H1 (cell line): ENCODE data around the gene ITPK1. TPM values are rescaled to one million over a fixed set of nuclear protein-coding genes. Genes with fewer than 3 reads are reported as not detected.

Source experiments
- CTCF ChIA-PET: fragments of 300-600 bp; sonication (Branson Sonifier 250); formaldehyde crosslinking; loops from one replicate; lab custom pipeline; 2021; ENCODE audit not compliant: partially characterized antibody; lab: Charles Lee
- POLR2A ChIA-PET: fragments of 300-600 bp; sonication (Branson Sonifier 250); formaldehyde crosslinking; loops from one replicate; lab custom pipeline; 2021; ENCODE audit warnings: inconsistent platforms; ENCODE audit not compliant: partially characterized antibody; lab: Charles Lee
- DNase-seq, 2 experiments: peaks; one replicate each; pipeline versions ENCODE4 v3.0.0 to v3.0.0-alpha.2; 2010 to 2022; ENCODE audit warnings: low spot score in 2 of 2, low read depth in 1 of 2, mixed read lengths in 1 of 2
- FAIRE-seq: peaks from 2 replicates; lab custom pipeline; 2011; peaks lifted over from hg19 to GRCh38; lab: Jason Lieb, UNC
- H2AFZ ChIP-seq: 2 replicates; pipeline ENCODE4 v1.8.1; 2012; ENCODE audit warnings: low read length, inconsistent platforms
- H2AK5ac ChIP-seq: 2 replicates; pipeline ENCODE4 v1.6.1; 2013; ENCODE audit warnings: low read depth, low read length
- H2BK120ac ChIP-seq: replicated peaks from 2 replicates; pipeline ENCODE3; 2013; ENCODE audit warnings: low read depth, low read length, inconsistent platforms
- H2BK12ac ChIP-seq: 2 replicates; pipeline ENCODE4 v1.6.1; 2013; ENCODE audit warnings: low read depth, low read length
- H2BK15ac ChIP-seq: 2 replicates; pipeline ENCODE4 v1.6.1; 2013; ENCODE audit warnings: low read length
- H2BK20ac ChIP-seq: 2 replicates; pipeline ENCODE4 v1.6.1; 2013; ENCODE audit warnings: low read length
- H2BK5ac ChIP-seq: 2 replicates; pipeline ENCODE4 v1.6.1; 2013; ENCODE audit warnings: low read depth, low read length
- H3K14ac ChIP-seq: 2 replicates; pipeline ENCODE4 v1.6.1; 2013; ENCODE audit warnings: inconsistent platforms; ENCODE audit not compliant: insufficient read length
- H3K18ac ChIP-seq: 2 replicates; pipeline ENCODE4 v1.6.1; 2013; ENCODE audit warnings: low read length; ENCODE audit errors: extremely low read depth
- H3K23ac ChIP-seq: 2 replicates; pipeline ENCODE4 v1.6.1; 2013; ENCODE audit warnings: inconsistent platforms; ENCODE audit not compliant: insufficient read length
- H3K23me2 ChIP-seq: 2 replicates; pipeline ENCODE4 v1.6.1; 2013; ENCODE audit warnings: low read depth, low read length
- H3K27ac ChIP-seq: 2 replicates; pipeline ENCODE4 v1.6.1; 2011; ENCODE audit warnings: low read depth, low read length, inconsistent platforms
- H3K27me3 ChIP-seq, 4 experiments: replicated peaks in 1 of 4; 1 replicate in 1 of 4; 2 replicates in 3 of 4; pipeline versions ENCODE4 v1.6.1 to v1.8.1; 2011 to 2013; ENCODE audit warnings: low read length in 3 of 4, mild to moderate bottlenecking in 3 of 4, inconsistent platforms in 2 of 4, mixed read lengths in 2 of 4, moderate library complexity in 1 of 4; ENCODE audit not compliant: control insufficient read depth in 3 of 4, insufficient read depth in 3 of 4; ENCODE audit errors: extremely low read depth in 1 of 4
- H3K36me3 ChIP-seq, 4 experiments: 2 replicates each; pipeline versions ENCODE4 v1.6.1 to v1.8.1; 2011 to 2013; ENCODE audit warnings: mild to moderate bottlenecking in 4 of 4, low read length in 3 of 4, moderate library complexity in 2 of 4, control low read depth in 1 of 4, inconsistent platforms in 1 of 4; ENCODE audit not compliant: insufficient read depth in 4 of 4, control insufficient read depth in 2 of 4
- H3K4ac ChIP-seq: replicated peaks from 2 replicates; pipeline ENCODE3; 2013; ENCODE audit warnings: low read length, low read depth, mixed read lengths, inconsistent platforms; ENCODE audit not compliant: insufficient read length
- H3K4me1 ChIP-seq, 4 experiments: replicated peaks in 1 of 4; 1 replicate in 1 of 4; 2 replicates in 3 of 4; pipeline versions ENCODE4 v1.6.1 to v1.8.1; 2011 to 2013; ENCODE audit warnings: low read length in 3 of 4, inconsistent platforms in 2 of 4, mixed read lengths in 1 of 4; ENCODE audit not compliant: insufficient read depth in 4 of 4, control insufficient read depth in 3 of 4
- H3K4me2 ChIP-seq, 2 experiments: 2 replicates each; pipeline versions ENCODE4 v1.6.1 to v1.8.1; 2011 to 2013; ENCODE audit warnings: low read depth in 2 of 2, low read length in 2 of 2, control low read depth in 1 of 2, inconsistent platforms in 1 of 2, mild to moderate bottlenecking in 1 of 2; ENCODE audit not compliant: insufficient read depth in 1 of 2
- H3K4me3 ChIP-seq, 4 experiments: fragments of 200-600, 300-600 bp in 1 of 4; sonication (generic), shearing (Covaris generic), sonication (Bioruptor Twin) in 1 of 4; 2 replicates each; pipeline versions ENCODE4 v1.5.1 to v1.8.1; 2011 to 2016; ENCODE audit warnings: low read length in 4 of 4, low read depth in 3 of 4, control low read depth in 2 of 4, inconsistent platforms in 2 of 4, mild to moderate bottlenecking in 2 of 4, mixed read lengths in 1 of 4, moderate library complexity in 1 of 4; ENCODE audit not compliant: insufficient read depth in 2 of 4; ENCODE audit errors: extremely low read depth in 1 of 4
- H3K56ac ChIP-seq: replicated peaks from 2 replicates; pipeline ENCODE3; 2013; ENCODE audit warnings: low read depth, mild to moderate bottlenecking, mixed read lengths, low read length, inconsistent platforms; ENCODE audit not compliant: insufficient read length
- H3K79me1 ChIP-seq: 2 replicates; pipeline ENCODE4 v1.6.1; 2013; ENCODE audit warnings: low read depth, low read length, control low read depth
- H3K79me2 ChIP-seq, 2 experiments: 2 replicates each; pipeline versions ENCODE4 v1.6.1 to v1.8.1; 2012 to 2013; ENCODE audit warnings: low read length in 2 of 2, mild to moderate bottlenecking in 2 of 2, inconsistent platforms in 1 of 2; ENCODE audit not compliant: insufficient read depth in 2 of 2, control insufficient read depth in 1 of 2
- H3K9ac ChIP-seq, 4 experiments: replicated peaks in 1 of 4; 1 replicate in 1 of 4; 2 replicates in 3 of 4; pipeline versions ENCODE4 v1.6.1 to v1.8.1; 2011 to 2013; ENCODE audit warnings: low read depth in 3 of 4, low read length in 3 of 4, control low read depth in 2 of 4, mild to moderate bottlenecking in 2 of 4, moderate library complexity in 2 of 4, inconsistent platforms in 1 of 4; ENCODE audit errors: extremely low read depth in 1 of 4
- H3K9me3 ChIP-seq, 2 experiments: 2 replicates each; pipeline versions ENCODE4 v1.6.1 to v1.8.1; 2012 to 2013; ENCODE audit warnings: mild to moderate bottlenecking in 2 of 2, moderate library complexity in 2 of 2, control low read depth in 1 of 2, inconsistent platforms in 1 of 2, low read depth in 1 of 2, low read length in 1 of 2, mixed read lengths in 1 of 2; ENCODE audit not compliant: insufficient read depth in 2 of 2
- H4K20me1 ChIP-seq, 2 experiments: replicated peaks in 1 of 2; 2 replicates each; pipeline versions ENCODE3 to v1.8.1; 2011 to 2013; ENCODE audit warnings: inconsistent platforms in 2 of 2, low read length in 2 of 2, mild to moderate bottlenecking in 1 of 2; ENCODE audit not compliant: insufficient read depth in 2 of 2, control insufficient read depth in 1 of 2
- H4K5ac ChIP-seq: 2 replicates; pipeline ENCODE4 v1.6.1; 2013; ENCODE audit warnings: low read length, low read depth, mixed read lengths, inconsistent platforms; ENCODE audit not compliant: insufficient read length
- H4K8ac ChIP-seq: 2 replicates; pipeline ENCODE4 v1.8.0; 2013; ENCODE audit warnings: mild to moderate bottlenecking, moderate library complexity, low read length, inconsistent platforms; ENCODE audit not compliant: insufficient read depth; ENCODE audit errors: extremely low read depth
- H4K91ac ChIP-seq: replicated peaks from 2 replicates; pipeline ENCODE3; 2013; ENCODE audit warnings: low read length, mixed read lengths, inconsistent platforms; ENCODE audit not compliant: insufficient read length
- CHD1 ChIP-seq: IDR thresholded peaks from 2 replicates; pipeline ENCODE4 v1.6.1; 2012; ENCODE audit warnings: low read depth, low read length, improper control_type of control experiment
- EGR1 ChIP-seq: IDR thresholded peaks from 2 replicates; pipeline ENCODE4 v1.6.1; 2011; ENCODE audit warnings: low read depth, low read length, borderline replicate concordance
- SRF ChIP-seq: IDR thresholded peaks from 2 replicates; pipeline ENCODE4 v1.6.1; 2011; ENCODE audit warnings: mild to moderate bottlenecking, low read depth, low read length, moderate library complexity
- TBP ChIP-seq: IDR thresholded peaks from 2 replicates; pipeline ENCODE4 v1.6.1; 2011; ENCODE audit warnings: low read depth, low read length, improper control_type of control experiment
- TCF12 ChIP-seq: IDR thresholded peaks from 2 replicates; pipeline ENCODE4 v1.6.1; 2011; ENCODE audit warnings: low read depth, mild to moderate bottlenecking, low read length
- WGBS, 2 experiments: shearing (Covaris generic) in 1 of 2; methylation state at CpG; one replicate each; pipeline versions ENCODE4 v1.1.6 to v1.1.7; 2013 to 2015; ENCODE audit warnings: low lambda C conversion rate in 2 of 2, mixed read lengths in 2 of 2, inconsistent platforms in 1 of 2, low coverage in 1 of 2, missing lambda C conversion rate in 1 of 2; ENCODE audit not compliant: insufficient replicate concordance in 2 of 2, insufficient coverage in 1 of 2, insufficient read length in 1 of 2; ENCODE audit errors: extremely low coverage in 1 of 2, missing lambda C conversion rate in 1 of 2; 5-methylcytosine and 5-hydroxymethylcytosine counted together
- polyA plus RNA-seq, 7 experiments: library from polyadenylated mRNA; depleted of rRNA in 3 of 7; stranded (reverse) in 5 of 7; unstranded in 2 of 7; fragments of >200 nt in 5 of 7; fragments of 200-250 nt in 2 of 7; gene quantifications; 1 replicate in 5 of 7; 2 replicates in 1 of 7; 4 replicates in 1 of 7; pipeline versions ENCODE4 v1.2.1 to v1.2.3, GENCODE V29; 2011 to 2013; ENCODE audit warnings: missing spikeins in 2 of 7, mixed read lengths in 2 of 7
- total RNA-seq: library from RNA; stranded (reverse); fragmentation: NEBNext Ultra II Directional; extraction: Animal tissue kit (Norgen Biotek cat#: 25700); gene quantifications from 2 replicates; pipeline ENCODE4 v1.2.1, GENCODE V29; 2021

ITPK1 gene
- total and polyA plus RNA-seq, 2 of the 8 experiments (the other 6 are each of a cell fraction or from before 2014, with no cell fraction given), result 108 to 143 TPM

DNA sequence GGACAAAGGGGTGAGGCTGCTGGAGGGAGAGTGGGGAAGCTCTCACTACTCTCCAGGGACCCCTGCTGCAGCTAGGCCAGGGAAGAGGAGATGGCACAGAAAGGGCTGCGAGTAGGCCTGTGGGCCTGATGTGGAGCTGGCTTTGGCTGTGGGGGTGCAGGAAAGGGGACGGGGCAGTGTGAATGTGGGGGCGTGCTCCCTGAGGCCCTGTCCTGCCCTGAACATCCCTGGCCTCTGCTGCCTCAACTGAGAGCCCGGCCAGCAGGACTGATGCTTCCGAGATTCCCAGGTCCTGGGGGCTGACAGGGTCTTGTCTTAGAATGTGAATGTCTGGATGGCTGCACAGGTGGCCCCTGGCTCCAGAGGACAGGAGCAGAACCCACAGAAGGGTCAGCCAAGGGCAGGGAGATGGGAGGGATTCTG, 128.6 kb downstream of the ITPK1 start:
- H3K9me3 ChIP-seq, result no peaks in the 10 kb centered on the region
- no peak overlapping the region for H2AK5ac ChIP-seq
- H3K27ac ChIP-seq, result no peak overlapping the region
- 97% methylated on average over 5 of the region's 5 CpGs; no CpG with 5 or more reads in 1 of the 2 experiments for WGBS, 2 experiments
- H3K18ac ChIP-seq, result no peak overlapping the region
- no peak overlapping the region for H3K56ac ChIP-seq
- H3K79me2 ChIP-seq, result peaks cover 0 to 7% of the 10 kb centered on the region in 2 experiments; a peak in 1 of 4 replicates
- 0 out of 2 replicates have a peak overlapping the region, but pooled peaks have one; percentile 25 for H4K8ac ChIP-seq
- H3K4me3 ChIP-seq, result no peak overlapping the region
- peaks cover 12% of the 10 kb centered on the region for H3K79me1 ChIP-seq
- no peak overlapping the region for H3K9ac ChIP-seq
- H3K4me2 ChIP-seq, result no peak overlapping the region
- no peak overlapping the region for H2AFZ ChIP-seq
- H2BK12ac ChIP-seq, result no peak overlapping the region
- no peak for DNase-seq
- no peak overlapping the region for H3K14ac ChIP-seq
- no peak overlapping the region for H4K91ac ChIP-seq
- POLR2A ChIA-PET, result interaction anchor here (1.0 kb wide), 1 partner anchor 13 kb away, joined by 3 read pairs; no protein-coding TSS in a partner anchor
- peaks cover 0 to 2% (median under 1%) of the 10 kb centered on the region in 4 experiments; a peak in 2 of 8 replicates for H3K36me3 ChIP-seq
- H3K27me3 ChIP-seq, result no peaks in the 10 kb centered on the region
- peaks cover 4 to 7% of the 10 kb centered on the region in 2 experiments for H4K20me1 ChIP-seq
- no peak overlapping the region for H2BK5ac ChIP-seq
- H3K4me1 ChIP-seq, result peaks cover 0 to 6% (median 0%) of the 10 kb centered on the region in 4 experiments; a peak in 1 of 7 replicates
- no peak for FAIRE-seq
- no peak overlapping the region for H4K5ac ChIP-seq
- no peaks in the 10 kb centered on the region for H3K23me2 ChIP-seq
- no peak overlapping the region for H2BK20ac ChIP-seq
- H3K4ac ChIP-seq, result no peak overlapping the region
- CTCF ChIA-PET, result interaction anchor here (0.7 to 3.0 kb wide), 10 partner anchors 14 to 145 kb away, joined by 3 to 12 read pairs (median 5); no protein-coding TSS in a partner anchor
- H2BK15ac ChIP-seq, result no peak overlapping the region
- no peak overlapping the region for H3K23ac ChIP-seq
- H2BK120ac ChIP-seq, result no peak overlapping the region
- TF ChIP-seq TCF12 (no peak), SRF (no peak), EGR1 (no peak), CHD1 (no peak), TBP (no peak)
